Thoracic aorta (tissue), 2 donors: ENCODE results near the gene DHRSX. TPM values are rescaled to one million over a fixed set of nuclear protein-coding genes. Genes with fewer than 3 reads are reported as not detected.
"Not testable (repeated sequence)": the region's sequence is repeated elsewhere in the genome, so short reads cannot be mapped to it uniquely, and the experiment has no call there.

Experiments
- ATAC-seq: fragments of 150-250 bp; one replicate; pipeline ENCODE4 v1.8.0; 2017; ENCODE audit warnings: low read depth; ENCODE audit not compliant: insufficient number of reproducible peaks, low FRiP score
- DNase-seq: peaks from one replicate; pipeline ENCODE4 v3.0.0-alpha.2; 2020; ENCODE audit warnings: low spot score
- H3K27ac ChIP-seq, 2 donors: fragments of 200-600 bp; sonication (generic); 1 replicate in 1 of 2; 2 replicates in 1 of 2; pipeline ENCODE4 v1.5.1; 2016; ENCODE audit warnings: mild to moderate bottlenecking in 2 of 2, moderate library complexity in 2 of 2
- H3K27me3 ChIP-seq: fragments of 200-600 bp; sonication (generic); replicated peaks from 2 replicates; pipeline ENCODE4 v1.6.0; 2016; ENCODE audit warnings: mild to moderate bottlenecking; ENCODE audit not compliant: insufficient read depth
- H3K36me3 ChIP-seq: fragments of 200-600 bp; sonication (generic); one replicate; pipeline ENCODE4 v1.5.1; 2016
- H3K4me1 ChIP-seq, 2 donors: fragments of 200-600 bp; sonication (generic); 1 replicate in 1 of 2; 2 replicates in 1 of 2; pipeline versions ENCODE4 v1.5.1 to v1.6.0; 2016; ENCODE audit warnings: low read depth in 2 of 2, mild to moderate bottlenecking in 1 of 2; ENCODE audit not compliant: control insufficient read depth in 1 of 2
- H3K4me3 ChIP-seq: fragments of 200-600 bp; sonication (generic); 2 replicates; pipeline ENCODE4 v1.5.1; 2016; ENCODE audit warnings: mild to moderate bottlenecking
- H3K9me3 ChIP-seq: fragments of 200-600 bp; sonication (generic); 2 replicates; pipeline ENCODE4 v1.5.1; 2016
- total RNA-seq, 2 donors: library from RNA; depleted of rRNA; stranded (reverse); fragments of >200 nt; gene quantifications; one replicate each; pipeline versions ENCODE4 v1.1.0 to v1.2.3, GENCODE V29; 2016
- TF ChIP-seq, protein P1 (sequence below): fragments of 200-600 bp; sonication (generic); IDR thresholded peaks from one replicate; pipeline ENCODE4 v1.5.1; 2019; ENCODE audit warnings: antibody characterized with exemption

Gene DHRSX
- total RNA-seq, 2 donors from 2014 or later: 14.9 to 16.8 TPM

DNA sequence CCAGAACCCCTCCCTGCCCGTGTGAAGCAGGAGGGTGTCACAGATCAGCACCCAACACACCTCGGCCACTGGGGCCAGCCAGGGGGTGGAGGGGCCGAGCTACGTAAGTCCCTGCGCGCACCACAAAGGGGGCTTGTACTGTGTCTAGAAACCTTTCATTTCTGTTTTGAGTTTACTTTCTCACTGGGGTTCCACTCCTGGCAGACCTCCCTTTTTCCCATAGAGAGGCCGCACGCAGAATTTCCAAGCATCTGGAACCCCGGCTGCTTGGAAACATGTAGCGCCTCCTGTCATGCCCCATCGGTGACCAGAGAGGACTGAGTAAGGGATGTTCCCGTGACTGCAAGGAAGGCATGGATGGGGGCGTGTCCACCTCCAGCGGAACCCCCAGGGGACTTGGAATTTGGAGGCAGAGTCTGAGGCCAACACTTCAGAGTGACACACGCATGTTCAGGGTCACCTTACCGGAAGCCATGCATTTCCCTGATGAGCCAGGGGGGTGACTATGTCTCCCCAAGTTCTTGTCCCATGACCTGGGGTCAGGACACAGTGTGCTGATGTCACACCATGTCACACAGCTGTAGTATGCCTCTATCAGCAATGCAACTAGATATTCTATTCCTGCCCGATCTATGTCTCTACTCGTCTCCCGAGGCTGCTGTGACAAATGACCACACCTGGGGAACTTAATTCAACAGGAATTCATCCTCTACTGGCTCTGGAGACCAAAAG is 105.3 kb downstream of the DHRSX start:
- DNase-seq: no peak
- no peaks in the 10 kb centered on the region for H3K4me1 ChIP-seq
- H3K36me3 ChIP-seq: peaks cover 10% of the 10 kb centered on the region
- H3K9me3 ChIP-seq: peaks cover 7% of the 10 kb centered on the region
- no peaks in the 10 kb centered on the region for H3K27me3 ChIP-seq
- H3K27ac ChIP-seq: no peak overlapping the region
- TF ChIP-seq, protein P1, sequence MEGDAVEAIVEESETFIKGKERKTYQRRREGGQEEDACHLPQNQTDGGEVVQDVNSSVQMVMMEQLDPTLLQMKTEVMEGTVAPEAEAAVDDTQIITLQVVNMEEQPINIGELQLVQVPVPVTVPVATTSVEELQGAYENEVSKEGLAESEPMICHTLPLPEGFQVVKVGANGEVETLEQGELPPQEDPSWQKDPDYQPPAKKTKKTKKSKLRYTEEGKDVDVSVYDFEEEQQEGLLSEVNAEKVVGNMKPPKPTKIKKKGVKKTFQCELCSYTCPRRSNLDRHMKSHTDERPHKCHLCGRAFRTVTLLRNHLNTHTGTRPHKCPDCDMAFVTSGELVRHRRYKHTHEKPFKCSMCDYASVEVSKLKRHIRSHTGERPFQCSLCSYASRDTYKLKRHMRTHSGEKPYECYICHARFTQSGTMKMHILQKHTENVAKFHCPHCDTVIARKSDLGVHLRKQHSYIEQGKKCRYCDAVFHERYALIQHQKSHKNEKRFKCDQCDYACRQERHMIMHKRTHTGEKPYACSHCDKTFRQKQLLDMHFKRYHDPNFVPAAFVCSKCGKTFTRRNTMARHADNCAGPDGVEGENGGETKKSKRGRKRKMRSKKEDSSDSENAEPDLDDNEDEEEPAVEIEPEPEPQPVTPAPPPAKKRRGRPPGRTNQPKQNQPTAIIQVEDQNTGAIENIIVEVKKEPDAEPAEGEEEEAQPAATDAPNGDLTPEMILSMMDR: no peak
- no peak overlapping the region for H3K4me3 ChIP-seq
- no peak for ATAC-seq

DNA sequence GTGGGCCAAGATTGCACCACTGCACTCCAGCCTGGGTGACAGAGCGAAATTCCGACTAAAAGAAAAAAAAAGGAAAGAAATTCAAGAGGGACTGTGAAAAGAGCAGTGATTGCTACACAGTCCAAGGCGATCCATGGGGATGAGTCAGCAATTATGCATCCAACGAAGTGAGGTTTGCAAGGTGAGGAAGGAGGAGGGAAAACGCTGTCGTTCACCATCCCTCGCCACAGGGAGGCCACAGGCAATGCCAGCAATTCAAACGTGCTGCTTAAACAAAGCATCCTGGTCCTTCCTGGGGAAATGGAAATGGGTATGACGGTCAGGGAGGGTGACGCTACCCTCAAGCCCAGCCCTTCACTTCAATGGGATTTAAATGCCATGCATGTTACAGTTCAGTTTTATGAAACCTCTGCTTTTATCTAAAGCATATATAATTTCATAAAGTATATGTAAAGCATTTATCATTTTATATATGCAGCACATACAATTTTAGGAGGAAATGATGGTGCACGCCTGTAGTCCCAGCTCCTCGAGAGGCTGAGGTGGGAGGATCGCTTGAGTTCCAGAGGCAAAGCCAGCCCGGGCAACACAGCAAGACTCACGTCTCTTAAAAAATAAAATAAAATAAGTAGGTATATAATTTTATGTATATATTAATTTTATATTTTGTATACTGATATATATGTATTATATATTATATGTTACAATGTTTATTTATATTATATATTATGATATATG is 108.7 kb downstream of the DHRSX start:
- TF ChIP-seq, protein P1: no peak
- no peak for DNase-seq
- Histone ChIP-seq H3K27me3 (no peaks in the 10 kb centered on the region), H3K4me3 (no peak overlapping the region), H3K36me3 (peaks cover 10% of the 10 kb centered on the region), H3K27ac (no peak overlapping the region), H3K4me1 (no peaks in the 10 kb centered on the region), H3K9me3 (peaks cover 7% of the 10 kb centered on the region)
- ATAC-seq: no peak

DNA sequence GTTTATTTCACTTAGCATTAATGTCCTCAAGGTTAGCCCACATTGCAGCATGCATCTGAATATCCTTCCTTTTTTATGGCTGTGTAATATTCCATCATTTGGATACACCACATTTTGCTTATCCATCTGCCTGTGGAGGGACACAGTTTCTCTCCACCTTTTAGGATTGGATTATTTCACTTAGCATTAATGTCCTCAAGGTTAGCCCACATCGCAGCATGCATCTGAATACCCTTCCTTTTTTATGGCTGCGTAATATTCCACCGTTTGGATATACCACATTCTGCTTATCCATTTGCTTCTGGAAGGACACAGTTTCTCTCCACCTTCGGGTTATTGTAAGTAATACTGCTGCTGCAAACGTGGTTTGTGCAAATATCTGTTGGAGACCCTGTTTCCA is 110.0 kb downstream of the DHRSX start:
- TF ChIP-seq, protein P1: no peak
- no peaks in the 10 kb centered on the region for H3K4me1 ChIP-seq
- DNase-seq (no peak), ATAC-seq (no peak)
- H3K9me3 ChIP-seq: peaks cover 7% of the 10 kb centered on the region
- no peak overlapping the region for H3K4me3 ChIP-seq
- no peaks in the 10 kb centered on the region for H3K27me3 ChIP-seq
- peaks cover 10% of the 10 kb centered on the region for H3K36me3 ChIP-seq
- H3K27ac ChIP-seq: no peak overlapping the region

DNA sequence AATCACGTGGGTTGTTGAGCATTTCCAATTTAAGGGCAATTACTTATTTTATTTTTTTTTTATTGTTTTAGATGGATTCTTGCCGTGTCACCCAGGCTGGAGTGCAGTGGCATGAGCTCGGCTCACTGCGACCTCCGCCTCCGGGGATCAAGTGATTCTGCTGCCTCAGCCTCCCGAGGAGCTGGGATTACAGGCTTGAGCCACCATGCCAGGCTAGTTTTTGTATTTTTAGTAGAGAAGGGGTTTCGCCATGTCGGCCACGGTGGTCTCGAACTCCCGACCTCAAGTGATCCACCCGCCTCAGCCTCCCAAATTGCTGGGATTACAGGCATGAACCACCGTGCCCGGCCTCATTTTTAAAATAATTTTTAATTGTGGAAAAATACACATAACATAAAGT is 111.0 kb downstream of the DHRSX start:
- not testable (repeated sequence) for H3K9me3 ChIP-seq, H3K4me3 ChIP-seq, ATAC-seq, H3K4me1 ChIP-seq, H3K27me3 ChIP-seq, DNase-seq, H3K27ac ChIP-seq
- peaks cover 10% of the 10 kb centered on the region for H3K36me3 ChIP-seq

DNA sequence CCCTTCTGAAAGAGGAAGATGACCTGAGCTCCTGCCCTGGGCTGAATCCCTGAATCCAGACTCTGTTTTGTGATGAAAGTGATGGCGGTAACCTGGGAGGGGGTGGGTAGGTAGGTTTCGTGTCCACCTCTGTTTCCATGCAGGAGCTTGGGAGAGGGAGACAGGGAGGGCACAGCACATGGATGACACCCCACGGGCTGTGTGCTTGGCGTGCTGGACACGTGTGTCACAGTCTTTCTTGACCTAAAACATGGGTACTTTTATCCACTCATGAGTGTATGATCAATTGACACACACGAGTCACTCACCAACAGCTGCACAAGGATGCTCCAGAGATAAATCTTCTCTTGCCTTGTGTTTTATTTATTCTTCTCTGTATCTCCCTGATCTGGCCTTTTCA is 111.5 kb downstream of the DHRSX start:
- H3K4me1 ChIP-seq: no peaks in the 10 kb centered on the region
- no peak overlapping the region for H3K4me3 ChIP-seq
- H3K27ac ChIP-seq: no peak overlapping the region
- H3K36me3 ChIP-seq: peaks cover 10% of the 10 kb centered on the region
- H3K9me3 ChIP-seq: peaks cover 7% of the 10 kb centered on the region
- no peaks in the 10 kb centered on the region for H3K27me3 ChIP-seq
- ATAC-seq (no peak), DNase-seq (no peak)
- TF ChIP-seq, protein P1: no peak
